MM.1S (cell line): ENCODE measurements around the gene SPTSSB.

ENCODE experiments used
- DNase-seq: peaks from one replicate; pipeline ENCODE4 v3.0.0-alpha.2; 2015
- H2AFZ ChIP-seq: fragments of 300-600 bp; sonication (generic); 2 replicates; pipeline ENCODE4 v1.6.0; 2016; ENCODE audit warnings: antibody characterized with exemption, low read length
- H3F3A ChIP-seq: fragments of 300-600 bp; sonication (generic); 2 replicates; pipeline ENCODE4 v1.6.1; 2016; ENCODE audit warnings: mild to moderate bottlenecking, antibody characterized with exemption, low read length, moderate library complexity, mixed read lengths; ENCODE audit not compliant: insufficient read depth
- H3K27ac ChIP-seq: fragments of 300-600 bp; sonication (generic); 2 replicates; pipeline ENCODE4 v1.5.1; 2016; ENCODE audit warnings: mild to moderate bottlenecking, low read length
- H3K27me3 ChIP-seq: fragments of 300-600 bp; sonication (generic); replicated peaks from 2 replicates; pipeline ENCODE4 v1.6.0; 2016; ENCODE audit warnings: low read length; ENCODE audit not compliant: insufficient read depth
- H3K36me3 ChIP-seq: fragments of 300-600 bp; sonication (generic); replicated peaks from 2 replicates; pipeline ENCODE4 v1.6.1; 2016; ENCODE audit warnings: mild to moderate bottlenecking, low read length, mixed read lengths; ENCODE audit not compliant: insufficient read depth
- H3K4me1 ChIP-seq: fragments of 300-600 bp; sonication (generic); 2 replicates; pipeline ENCODE4 v1.6.1; 2016; ENCODE audit warnings: low read length, mixed read lengths
- H3K4me2 ChIP-seq: fragments of 300-600 bp; sonication (generic); 2 replicates; pipeline ENCODE4 v1.6.0; 2016; ENCODE audit warnings: low read depth, low read length
- H3K4me3 ChIP-seq: fragments of 300-600 bp; sonication (generic); 2 replicates; pipeline ENCODE4 v1.5.1; 2016; ENCODE audit warnings: low read length, mixed read lengths
- H3K79me2 ChIP-seq: fragments of 300-600 bp; sonication (generic); 2 replicates; pipeline ENCODE4 v1.6.1; 2016; ENCODE audit warnings: mixed run types, low read length, mixed read lengths
- H3K9ac ChIP-seq: fragments of 300-600 bp; sonication (generic); 2 replicates; pipeline ENCODE4 v1.6.1; 2016; ENCODE audit warnings: low read length, mixed read lengths
- H3K9me2 ChIP-seq: fragments of 300-600 bp; sonication (generic); replicated peaks from 2 replicates; pipeline ENCODE4 v1.6.1; 2016; ENCODE audit warnings: mild to moderate bottlenecking, low read length, mixed read lengths; ENCODE audit not compliant: insufficient read depth
- H3K9me3 ChIP-seq: fragments of 300-600 bp; sonication (generic); replicated peaks from 2 replicates; pipeline ENCODE4 v1.6.1; 2016; ENCODE audit warnings: mild to moderate bottlenecking, low read length, mixed read lengths; ENCODE audit not compliant: insufficient read depth
- H4K20me1 ChIP-seq: fragments of 300-600 bp; sonication (generic); 2 replicates; pipeline ENCODE4 v1.6.1; 2016; ENCODE audit warnings: mild to moderate bottlenecking, low read length, moderate library complexity, mixed read lengths; ENCODE audit not compliant: insufficient read depth
- CTCF ChIP-seq: fragments of 300-600 bp; sonication (generic); IDR thresholded peaks from 2 replicates; pipeline ENCODE4 v1.5.1; 2016; ENCODE audit warnings: antibody characterized with exemption, low read length, mixed read lengths
- EZH2 ChIP-seq: fragments of 300-600 bp; sonication (generic); optimal IDR thresholded peaks from 2 replicates; pipeline ENCODE3; 2017; ENCODE audit warnings: low read depth, mild to moderate bottlenecking, antibody characterized with exemption, low read length, mixed read lengths
- EZH2phosphoT487 ChIP-seq: fragments of 300-600 bp; sonication (generic); IDR thresholded peaks from 2 replicates; pipeline ENCODE4 v1.6.1; 2018; ENCODE audit warnings: antibody characterized with exemption, low read length

Gene SPTSSB

GRCh38 chr3:161343540-161343939, 27.8 kb downstream of the SPTSSB start:
- no peaks in the 10 kb centered on the region for H3K36me3 ChIP-seq
- no peaks in the 10 kb centered on the region for H3K9me3 ChIP-seq
- H3F3A ChIP-seq = no peaks in the 10 kb centered on the region
- no peak for TF ChIP-seq CTCF
- TF ChIP-seq EZH2phosphoT487 = no peak
- no peak for TF ChIP-seq EZH2
- H3K4me2 ChIP-seq = no peak overlapping the region
- H3K27me3 ChIP-seq = no peaks in the 10 kb centered on the region
- no peak overlapping the region for H3K9ac ChIP-seq
- no peaks in the 10 kb centered on the region for H3K9me2 ChIP-seq
- DNase-seq = no peak
- no peak overlapping the region for H3K27ac ChIP-seq
- H2AFZ ChIP-seq = no peak overlapping the region
- peaks cover 8% of the 10 kb centered on the region for H3K4me1 ChIP-seq
- H3K79me2 ChIP-seq = no peaks in the 10 kb centered on the region
- H4K20me1 ChIP-seq = no peaks in the 10 kb centered on the region
- no peak overlapping the region for H3K4me3 ChIP-seq

GRCh38 chr3:161342629-161343028, 28.7 kb downstream of the SPTSSB start:
- no peak for DNase-seq
- no peaks in the 10 kb centered on the region for H3K36me3 ChIP-seq
- TF ChIP-seq EZH2phosphoT487 (no peak), CTCF (no peak), EZH2 (no peak)
- no peaks in the 10 kb centered on the region for H3F3A ChIP-seq
- H2AFZ ChIP-seq = no peak overlapping the region
- H3K4me2 ChIP-seq = no peak overlapping the region
- H3K9ac ChIP-seq = no peak overlapping the region
- H3K27me3 ChIP-seq = no peaks in the 10 kb centered on the region
- no peaks in the 10 kb centered on the region for H3K9me2 ChIP-seq
- H3K27ac ChIP-seq = no peak overlapping the region
- H3K4me1 ChIP-seq = no peaks in the 10 kb centered on the region
- H3K79me2 ChIP-seq = no peaks in the 10 kb centered on the region
- no peak overlapping the region for H3K4me3 ChIP-seq
- H3K9me3 ChIP-seq = no peaks in the 10 kb centered on the region
- H4K20me1 ChIP-seq = no peaks in the 10 kb centered on the region

- Histone ChIP-seq H3F3A (no peaks in the 10 kb centered on the region), H3K9me2 (no peaks in the 10 kb centered on the region), H3K9me3 (no peaks in the 10 kb centered on the region), H3K27ac (no peak overlapping the region), H3K4me1 (no peaks in the 10 kb centered on the region), H3K9ac (no peak overlapping the region), H3K36me3 (no peaks in the 10 kb centered on the region), H3K4me3 (no peak overlapping the region), H2AFZ (no peak overlapping the region), H4K20me1 (no peaks in the 10 kb centered on the region), H3K4me2 (no peak overlapping the region), H3K79me2 (no peaks in the 10 kb centered on the region), H3K27me3 (no peaks in the 10 kb centered on the region)
- TF ChIP-seq EZH2phosphoT487 (no peak), EZH2 (no peak), CTCF (no peak)
- no peak for DNase-seq
Measured at GRCh38 chr3:161339517-161340500, 31.5 kb downstream of the SPTSSB start.
